H54 (cell line): ENCODE data around the gene MYRIP.
"Not testable (repeated sequence)": the region's sequence is repeated elsewhere in the genome, so short reads cannot be mapped to it uniquely, and the experiment has no call there.

ENCODE experiments used
- DNase-seq: peaks from one replicate; pipeline ENCODE4 v3.0.0; 2011; ENCODE audit warnings: low spot score, mixed read lengths; ENCODE audit not compliant: insufficient read length
- FAIRE-seq: peaks from 3 replicates; lab custom pipeline; 2011; peaks lifted over from hg19 to GRCh38; lab: Jason Lieb, UNC
- POLR2A ChIP-seq: IDR thresholded peaks from 2 replicates; pipeline ENCODE4 v1.6.1; 2011; ENCODE audit warnings: low read depth, mild to moderate bottlenecking, low read length

Gene MYRIP

GRCh38 chr3:40024526-40024925 is 215.1 kb downstream of the MYRIP start:
- no peak for FAIRE-seq
- no peak for TF ChIP-seq POLR2A
- DNase-seq: no peak

DNA sequence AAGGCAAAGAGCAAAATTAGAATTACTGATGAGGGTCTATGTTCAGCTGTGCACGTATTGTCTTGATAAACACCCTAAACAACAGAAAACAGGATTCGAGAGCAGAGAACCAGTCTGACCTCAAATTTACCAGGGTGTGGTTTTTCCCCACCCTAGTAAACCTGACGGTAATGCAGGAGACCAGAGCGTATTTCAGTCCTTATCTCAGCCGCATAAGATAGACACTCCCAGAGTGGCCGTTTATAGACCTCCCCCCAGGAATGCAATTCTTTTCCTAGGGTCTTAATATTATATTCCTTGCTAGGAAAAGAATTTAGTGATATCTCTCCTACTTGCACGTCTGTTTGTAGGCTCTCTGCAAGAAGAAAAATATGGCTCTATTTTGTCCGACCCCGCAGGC is 216.5 kb downstream of the MYRIP start:
- not testable (repeated sequence) for FAIRE-seq, DNase-seq

DNA sequence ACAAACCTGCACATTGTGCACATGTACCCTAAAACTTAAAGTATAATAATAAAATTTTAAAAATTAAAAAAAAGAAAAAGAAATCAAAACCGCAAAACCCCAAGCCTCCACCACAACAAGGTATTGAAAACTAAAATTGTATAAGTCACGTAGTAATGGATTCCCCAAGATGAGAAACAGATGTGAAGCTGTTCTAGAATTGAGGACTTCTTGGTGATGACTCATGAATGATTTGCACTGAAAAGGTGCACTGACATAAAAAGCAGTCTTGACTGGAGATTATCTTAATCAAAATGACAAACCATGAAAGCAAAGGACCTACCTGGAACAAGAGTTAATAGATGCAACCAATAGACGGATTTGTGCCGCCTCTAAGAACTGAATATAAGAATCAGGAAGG is 225.8 kb downstream of the MYRIP start:
- no peak for FAIRE-seq
- no peak for TF ChIP-seq POLR2A
- DNase-seq: no peak

GRCh38 chr3:40037582-40037981 is 228.2 kb downstream of the MYRIP start:
- FAIRE-seq (no peak), DNase-seq (no peak)
- no peak for TF ChIP-seq POLR2A

DNA sequence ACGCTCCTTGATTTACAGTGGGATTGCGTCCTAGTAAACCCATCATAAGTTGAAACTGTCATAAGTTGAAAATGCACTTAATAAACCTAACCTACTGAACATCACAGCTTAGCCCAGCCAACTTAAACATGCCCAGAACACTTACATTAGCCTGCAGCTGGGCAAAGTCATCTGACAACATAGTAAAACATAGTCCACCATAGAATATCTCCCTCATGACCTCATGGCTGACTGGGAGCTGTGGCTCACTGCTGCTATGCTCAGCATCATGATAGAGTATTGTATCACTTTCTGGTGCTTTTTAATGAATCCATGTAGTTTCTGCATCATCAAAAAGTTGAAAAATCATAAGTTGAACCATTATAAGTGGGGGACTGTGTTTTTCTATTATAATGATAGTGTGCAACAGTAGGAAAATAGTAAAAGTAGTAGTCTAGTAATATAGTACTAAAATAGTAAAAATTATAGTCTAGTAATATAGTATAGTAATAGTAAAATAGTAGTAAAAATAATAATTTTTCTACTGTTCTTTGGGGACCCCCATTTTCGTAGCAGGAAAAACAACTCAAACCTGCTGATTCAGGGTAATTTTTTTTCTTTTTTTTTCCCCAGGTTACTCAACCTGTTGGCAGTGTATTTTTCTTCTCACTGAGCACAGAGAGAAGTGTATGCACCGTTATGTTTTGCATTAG is 233.5 kb downstream of the MYRIP start:
- FAIRE-seq (no peak), DNase-seq (no peak)
- TF ChIP-seq POLR2A: no peak

- no peak for TF ChIP-seq POLR2A
- FAIRE-seq (peak; percentile 55), DNase-seq (no peak)
Measured at GRCh38 chr3:40043444-40043755, 234.0 kb downstream of the MYRIP start.

DNA sequence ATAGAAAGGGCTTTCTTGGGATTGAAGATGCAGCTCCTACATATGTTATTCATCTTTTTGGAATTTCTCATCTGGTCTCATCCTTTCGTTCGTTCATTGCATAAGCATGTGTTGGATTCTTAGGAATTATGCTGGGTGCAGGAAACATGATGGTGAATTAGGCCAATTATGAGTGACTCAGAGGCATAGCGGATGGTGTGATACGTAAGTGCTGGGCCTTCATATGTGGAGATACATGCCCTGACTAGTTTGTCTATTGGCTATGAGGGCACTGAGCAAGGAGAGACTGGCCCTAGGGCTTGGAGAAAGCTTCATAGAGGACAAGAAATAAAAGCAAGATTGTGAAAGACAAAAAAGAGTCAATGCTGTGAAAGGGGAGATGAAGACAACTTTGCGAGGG is 235.1 kb downstream of the MYRIP start:
- no peak for TF ChIP-seq POLR2A
- DNase-seq: no peak
- peak; percentile 80 for FAIRE-seq

DNA sequence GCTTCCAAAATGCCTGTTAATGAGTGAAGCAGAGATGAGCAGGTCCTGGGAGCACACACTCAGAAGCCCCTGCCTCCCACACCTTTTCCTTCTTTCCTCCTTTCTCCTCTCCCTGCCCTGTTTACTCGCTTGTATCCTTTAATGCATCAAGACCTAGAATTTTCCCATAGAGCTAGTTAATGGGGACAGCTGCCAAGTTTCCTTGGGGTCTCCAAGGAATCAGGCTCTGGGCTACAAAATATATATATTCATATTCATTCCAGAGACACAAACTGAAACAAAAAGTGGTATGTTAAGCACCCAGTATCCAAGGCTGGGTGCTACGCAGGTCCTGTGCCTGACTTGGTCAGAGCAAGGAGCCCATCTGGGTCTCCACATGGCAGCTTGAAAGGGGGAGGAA is 235.6 kb downstream of the MYRIP start:
- TF ChIP-seq POLR2A: no peak
- DNase-seq (no peak), FAIRE-seq (no peak)

GRCh38 chr3:40046149-40046548 is 236.7 kb downstream of the MYRIP start:
- TF ChIP-seq POLR2A: no peak
- no peak for DNase-seq
- no peak for FAIRE-seq

- DNase-seq: no peak
- TF ChIP-seq POLR2A: no peak
- FAIRE-seq: no peak
Measured at GRCh38 chr3:40047406-40047805, 238.0 kb downstream of the MYRIP start.

- TF ChIP-seq POLR2A: no peak
- FAIRE-seq (no peak), DNase-seq (no peak)
Measured at GRCh38 chr3:40053663-40054062, 244.3 kb downstream of the MYRIP start.

- DNase-seq (no peak), FAIRE-seq (no peak)
- TF ChIP-seq POLR2A: no peak
Measured at GRCh38 chr3:40054568-40055222, 245.3 kb downstream of the MYRIP start.

GRCh38 chr3:40055361-40055760 is 246.0 kb downstream of the MYRIP start:
- TF ChIP-seq POLR2A: no peak
- DNase-seq (no peak), FAIRE-seq (no peak)

- TF ChIP-seq POLR2A: no peak
- FAIRE-seq: no peak
- DNase-seq: no peak
Measured at GRCh38 chr3:40055956-40056355, 246.5 kb downstream of the MYRIP start.

DNA sequence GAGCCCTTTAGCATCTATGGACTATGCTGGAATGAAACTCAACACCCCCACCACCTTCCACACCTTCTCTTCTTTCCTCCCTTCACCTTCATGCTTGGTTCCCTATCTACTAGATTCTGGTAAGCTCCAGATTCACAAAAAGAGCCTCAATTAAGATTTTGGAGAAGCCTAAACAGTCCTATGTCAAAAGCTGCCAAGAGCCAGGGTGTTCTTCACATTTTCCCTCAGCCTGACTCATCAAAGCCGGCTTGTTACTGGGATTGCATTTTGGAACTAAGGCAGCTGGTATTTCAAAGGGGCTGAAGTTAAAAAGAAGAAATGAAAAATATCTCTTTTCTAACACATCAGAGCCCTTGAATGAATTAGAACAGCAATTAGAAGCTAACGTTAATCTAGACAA is 247.7 kb downstream of the MYRIP start:
- no peak for DNase-seq
- no peak for TF ChIP-seq POLR2A
- FAIRE-seq: no peak

DNA sequence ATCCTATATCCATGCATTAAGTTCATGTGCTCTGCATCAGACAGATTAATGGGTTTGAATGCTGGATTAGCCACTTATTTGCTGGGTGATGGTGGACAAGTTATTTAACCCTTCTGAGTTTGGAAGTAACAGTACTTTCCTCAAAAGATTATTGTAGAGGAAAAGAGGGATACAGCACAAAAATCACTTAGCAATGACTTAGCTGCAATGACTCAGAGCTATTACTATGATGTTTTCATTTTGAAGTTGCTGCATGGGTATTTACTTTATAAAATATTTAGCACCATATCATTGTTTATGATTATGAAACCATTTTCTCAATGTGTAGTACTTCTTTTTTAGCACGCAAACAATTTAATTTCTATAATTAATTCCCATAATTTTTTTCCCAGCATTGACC is 248.4 kb downstream of the MYRIP start:
- FAIRE-seq (no peak), DNase-seq (no peak)
- no peak for TF ChIP-seq POLR2A
